Bone marrow (tissue), 2 donors: ENCODE results near the gene PTHLH.

Experiments used
- DNase-seq, 2 donors: peaks; one replicate each; lab custom pipeline; 2025; lab: John Stamatoyannopoulos, UW

PTHLH gene

DNA sequence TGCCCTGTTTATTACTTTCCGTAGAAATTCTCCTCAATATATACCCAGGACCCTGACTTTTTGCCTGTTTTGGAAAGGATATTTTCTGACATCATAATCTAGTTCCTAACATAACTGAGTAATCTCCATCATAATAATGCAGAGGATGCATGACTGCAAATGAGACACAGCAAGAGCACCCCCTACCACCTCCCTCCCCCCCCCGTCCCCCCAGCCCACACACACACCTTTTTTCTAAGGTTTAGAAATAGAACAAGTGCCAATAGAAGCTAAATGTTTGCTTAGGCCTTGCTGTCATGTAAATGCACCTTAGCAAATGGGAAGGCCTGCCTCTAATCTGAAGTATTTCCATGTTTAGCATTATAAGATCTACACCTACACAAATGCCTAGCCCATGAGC lies at the start of gene PTHLH:
Gene PTHLH, minus strand, starts transcription at position 13 of the 400 bp plus-strand sequence. CDS start 3,239 bp downstream, outside the sequence.
- no peak for DNase-seq

DNA sequence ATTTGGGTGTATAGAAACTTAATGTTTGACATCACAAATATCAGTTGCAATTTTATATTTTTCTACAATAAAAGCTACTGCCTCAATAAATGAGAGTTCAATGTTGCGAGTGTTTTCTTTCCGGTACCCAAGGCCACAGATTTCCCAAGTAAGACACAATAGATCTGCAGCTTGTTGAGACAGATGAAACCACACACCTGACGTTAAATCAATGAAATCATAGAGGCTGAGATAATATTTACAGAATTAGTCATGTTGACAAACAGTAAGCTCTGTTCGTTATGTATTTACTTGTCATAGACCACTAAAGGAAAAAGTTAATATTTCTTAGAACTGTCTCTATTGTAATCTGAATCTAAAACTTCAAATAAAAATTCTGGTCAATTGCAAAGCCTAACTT lies 49.2 kb upstream of the PTHLH start:
- no peak for DNase-seq

DNA sequence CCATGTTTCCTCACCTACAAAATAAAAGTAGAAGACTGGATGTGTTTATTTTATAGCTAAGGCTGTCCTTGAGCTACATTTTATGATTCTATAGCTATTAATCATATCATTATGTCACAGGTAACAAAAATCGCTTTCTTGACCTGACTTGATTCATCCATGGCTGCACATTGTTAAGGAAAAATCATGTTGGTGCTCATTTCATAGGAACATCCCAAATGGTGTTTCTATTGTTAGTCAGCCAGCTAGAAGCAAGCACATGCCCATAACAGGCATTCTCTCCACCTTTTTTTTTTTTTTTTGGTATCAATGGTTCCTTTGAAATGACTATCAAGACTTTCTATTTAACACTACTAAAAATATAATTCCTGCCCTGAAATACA lies 45.3 kb upstream of the PTHLH start:
- no peak for DNase-seq

DNA sequence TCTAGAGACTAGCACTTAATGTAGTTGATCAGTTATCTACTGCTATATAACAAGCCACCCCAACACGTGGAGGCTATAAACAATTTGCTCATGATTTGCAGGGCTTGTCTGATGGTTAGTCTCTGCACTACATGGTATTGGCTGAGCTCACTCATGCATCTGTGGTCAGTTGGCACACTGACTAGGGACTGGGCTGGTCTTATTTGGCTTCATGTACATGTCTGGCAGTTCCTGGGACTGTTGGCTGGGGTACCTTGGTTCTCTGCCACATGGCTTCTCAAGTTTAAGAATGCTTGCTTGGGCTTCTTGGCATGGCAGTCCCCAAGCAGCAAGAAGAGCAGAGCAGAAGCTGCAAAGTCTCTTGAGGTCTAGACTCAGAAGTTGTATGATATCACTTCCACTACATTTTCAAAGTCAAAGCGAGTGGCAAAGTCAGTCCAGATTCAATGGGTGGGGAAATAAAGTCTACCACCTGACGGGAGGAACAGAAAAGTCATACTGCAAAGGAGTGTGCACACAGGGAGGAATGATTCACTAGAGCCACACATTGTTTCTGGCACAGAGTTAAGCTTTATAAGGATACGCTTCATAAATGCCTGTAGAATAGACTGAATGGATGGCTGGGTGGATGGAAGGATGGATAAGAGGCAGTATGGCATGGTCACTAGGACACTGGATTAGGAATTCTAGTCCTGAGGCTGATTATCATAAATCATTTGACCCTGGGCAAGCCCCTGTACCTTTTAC lies 44.8 kb upstream of the PTHLH start:
- no peak for DNase-seq

DNA sequence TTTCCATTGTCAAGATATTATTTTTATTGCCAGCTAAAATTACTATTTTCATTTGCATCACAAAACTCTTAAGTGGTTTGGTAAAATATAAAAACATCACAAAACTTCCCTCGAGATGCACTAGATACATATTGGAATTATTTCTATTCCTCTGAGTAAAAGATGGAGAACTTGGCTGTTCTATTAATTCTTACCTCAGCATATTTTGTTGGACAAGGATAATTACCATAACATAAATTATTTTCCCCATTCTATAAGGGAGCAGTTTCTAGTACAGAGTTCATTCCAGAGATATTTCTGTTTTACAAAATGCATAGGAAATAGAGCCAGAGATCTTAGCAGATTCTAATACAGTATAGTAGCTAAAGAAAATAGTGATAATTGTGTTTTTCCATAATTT lies 42.6 kb upstream of the PTHLH start:
- no peak for DNase-seq

DNA sequence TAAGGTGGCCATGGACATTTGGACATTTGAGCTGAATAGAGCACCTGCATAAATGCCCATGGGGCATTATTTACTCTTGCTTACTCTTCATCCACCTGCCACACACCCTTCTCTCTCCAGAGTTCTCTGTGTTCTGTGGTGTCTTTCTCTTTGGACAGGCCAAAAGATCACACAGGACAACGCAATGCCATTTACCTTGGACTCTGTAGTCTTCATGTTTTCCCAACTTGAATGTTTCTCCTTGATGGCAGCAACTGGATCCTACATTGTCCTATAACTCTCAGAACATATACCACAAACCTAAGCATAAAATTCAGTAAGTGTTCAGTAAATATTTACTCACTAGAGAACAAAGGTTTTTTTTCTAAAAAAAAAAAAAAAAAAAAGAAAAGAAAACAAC lies 41.7 kb upstream of the PTHLH start:
- DNase-seq: no peak

DNA sequence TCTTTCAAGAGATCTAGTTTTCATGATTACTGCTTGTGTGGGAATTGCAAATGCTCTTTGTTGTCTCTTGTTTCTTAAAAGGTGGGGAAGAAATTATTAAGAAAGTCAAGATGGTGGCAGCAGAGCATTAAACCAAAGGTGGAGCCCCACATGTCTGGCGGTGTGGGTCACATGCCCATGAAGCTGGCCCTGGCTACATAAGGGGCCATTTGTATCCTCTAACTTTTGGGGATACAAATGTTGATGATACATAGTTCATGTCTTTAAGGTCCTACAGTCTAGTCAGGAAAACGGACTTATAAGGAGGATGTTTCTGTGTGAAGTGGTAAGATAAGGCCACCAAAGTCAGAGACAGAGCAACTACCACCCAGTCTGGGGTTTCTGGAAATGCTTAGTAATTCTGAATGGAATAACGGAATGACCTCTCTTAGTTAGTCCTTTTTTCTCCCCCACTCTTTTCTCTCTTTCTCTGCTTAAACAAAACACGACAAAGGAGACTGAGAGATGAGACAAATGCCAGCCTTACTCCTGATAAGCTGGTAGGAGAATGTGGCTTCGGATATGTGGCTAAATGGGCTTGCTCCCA lies 39.9 kb upstream of the PTHLH start:
- DNase-seq: no peak

DNA sequence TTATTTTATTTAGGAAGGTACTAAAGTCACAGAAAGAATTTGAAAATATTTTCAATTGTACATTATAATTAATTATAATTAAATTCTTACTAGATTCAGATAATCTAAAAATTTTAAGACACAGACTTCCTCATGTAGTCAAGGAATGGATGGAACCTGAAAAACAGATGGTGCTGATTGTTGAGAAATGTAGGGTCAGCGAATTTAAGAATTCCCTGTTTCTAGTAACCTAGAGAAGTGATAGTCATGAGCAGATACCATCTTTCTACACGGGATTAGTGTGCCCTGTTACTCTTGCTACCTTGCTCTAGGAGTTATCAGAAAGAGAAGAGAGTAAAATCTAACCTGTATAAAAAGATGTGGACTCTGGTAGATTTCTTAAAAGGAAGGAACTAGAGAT lies 37.5 kb upstream of the PTHLH start:
- no peak for DNase-seq

DNA sequence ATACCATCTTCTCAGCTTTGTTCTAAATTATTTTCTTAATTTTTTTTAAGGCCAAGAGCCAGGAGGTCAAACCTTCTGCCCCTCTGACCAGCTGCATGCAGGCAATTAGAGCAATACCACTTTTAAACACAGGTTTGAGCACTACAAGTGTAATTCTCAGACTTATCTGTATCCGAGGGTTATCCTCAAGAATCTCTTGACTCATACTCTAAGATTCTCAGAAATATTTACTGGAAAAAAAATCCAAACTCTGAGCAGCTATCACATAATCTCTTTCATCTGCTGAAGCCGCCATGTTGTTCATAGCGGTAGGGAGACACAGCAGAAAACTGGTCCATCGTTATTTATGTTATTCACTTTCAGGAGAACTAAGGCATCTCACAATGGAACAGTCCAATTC lies 27.4 kb upstream of the PTHLH start:
- no peak for DNase-seq

DNA sequence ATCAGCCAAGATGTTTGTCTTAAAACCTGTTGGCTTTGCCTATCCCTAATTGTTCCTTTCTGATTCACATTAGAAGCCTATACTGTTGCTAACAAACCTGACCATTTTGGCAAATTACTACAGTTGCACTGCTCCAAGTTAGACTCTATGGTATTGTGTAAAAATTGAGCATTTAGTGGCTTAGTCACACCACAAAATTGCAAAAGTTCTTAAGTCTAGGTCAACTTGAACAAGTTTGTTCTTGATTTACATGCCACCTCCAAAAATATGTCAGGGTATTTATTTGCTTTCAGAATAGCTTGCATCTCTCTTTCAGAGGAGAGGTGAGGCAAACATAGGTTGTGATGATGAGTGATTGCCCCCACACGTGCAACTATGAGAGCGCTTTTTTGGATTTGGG lies 27.0 kb upstream of the PTHLH start:
- no peak for DNase-seq

DNA sequence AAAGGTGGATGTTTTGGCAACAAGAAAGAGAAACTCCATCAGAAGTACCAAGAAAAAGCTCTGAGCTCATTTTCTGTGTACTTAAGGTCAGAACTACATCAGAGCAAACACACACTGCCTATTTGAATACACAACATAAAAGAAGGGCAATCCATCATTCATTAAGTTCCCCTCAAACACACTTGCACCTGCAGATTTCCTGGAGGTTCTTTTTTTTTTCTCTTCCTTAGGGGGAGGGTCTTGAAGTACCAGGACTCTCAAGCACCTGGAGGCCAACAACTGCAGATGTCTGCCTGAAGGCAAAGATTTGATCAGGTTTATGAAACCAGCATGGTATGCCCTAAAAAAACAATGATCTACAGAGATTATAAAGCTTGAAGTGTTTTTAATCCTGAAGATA lies 26.1 kb upstream of the PTHLH start:
- DNase-seq: no peak

DNA sequence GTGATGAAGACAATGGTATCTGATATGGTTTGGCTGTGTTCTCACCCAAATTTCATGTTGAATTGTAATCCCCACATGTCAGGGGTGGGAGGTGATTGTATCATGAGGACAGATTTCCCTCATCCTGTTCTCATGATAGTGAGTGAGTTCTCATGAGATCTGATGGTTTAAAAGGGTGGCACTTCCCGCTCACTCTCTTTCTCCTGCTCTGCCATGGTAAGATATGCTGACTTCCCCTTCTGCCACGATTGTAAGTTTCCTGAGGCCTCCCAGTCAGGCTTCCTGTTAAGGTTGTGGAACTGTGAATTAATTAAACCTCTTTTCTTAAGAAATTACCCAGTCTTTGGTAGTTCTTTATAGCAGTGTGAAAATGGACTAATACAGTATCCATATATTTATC lies 25.6 kb upstream of the PTHLH start:
- DNase-seq: no peak

DNA sequence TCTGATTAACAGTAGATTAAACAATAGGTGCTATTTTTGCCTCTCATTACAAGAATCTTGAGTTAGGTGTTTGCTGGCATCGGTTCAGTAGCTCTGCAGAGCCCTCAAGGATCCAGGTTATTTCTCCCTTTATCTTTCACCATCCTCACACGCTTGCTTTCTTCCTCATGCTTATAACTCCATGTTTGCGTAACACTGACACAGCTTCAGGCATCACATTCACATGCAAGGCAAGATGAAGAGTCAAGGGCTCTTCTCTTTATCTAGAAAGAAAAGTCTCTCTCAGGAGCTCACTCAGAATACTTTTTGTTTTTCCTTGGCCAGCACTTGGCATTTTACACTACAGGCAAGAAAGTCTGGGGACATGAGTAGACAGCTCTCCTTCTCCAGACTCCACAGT lies 24.2 kb upstream of the PTHLH start:
- no peak for DNase-seq

DNA sequence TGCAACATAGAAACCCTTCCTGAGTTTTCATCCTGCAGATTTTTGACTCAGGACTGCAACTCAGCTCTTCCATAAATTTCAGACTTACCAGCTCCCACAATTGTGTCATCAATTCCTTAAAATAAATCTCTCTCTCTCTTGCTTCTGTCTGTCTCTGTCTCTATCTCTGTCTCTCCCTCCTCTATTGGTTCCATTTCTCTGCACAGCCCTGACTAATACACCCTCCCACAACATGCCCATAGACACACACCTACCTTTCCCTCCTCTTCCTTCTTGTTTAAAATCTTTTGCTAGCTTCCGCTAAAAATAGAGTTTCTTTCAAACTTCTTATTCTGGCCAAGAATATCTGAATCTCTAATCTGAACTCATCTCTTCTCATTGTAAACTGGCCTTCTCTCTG lies 22.9 kb upstream of the PTHLH start:
- no peak for DNase-seq

DNA sequence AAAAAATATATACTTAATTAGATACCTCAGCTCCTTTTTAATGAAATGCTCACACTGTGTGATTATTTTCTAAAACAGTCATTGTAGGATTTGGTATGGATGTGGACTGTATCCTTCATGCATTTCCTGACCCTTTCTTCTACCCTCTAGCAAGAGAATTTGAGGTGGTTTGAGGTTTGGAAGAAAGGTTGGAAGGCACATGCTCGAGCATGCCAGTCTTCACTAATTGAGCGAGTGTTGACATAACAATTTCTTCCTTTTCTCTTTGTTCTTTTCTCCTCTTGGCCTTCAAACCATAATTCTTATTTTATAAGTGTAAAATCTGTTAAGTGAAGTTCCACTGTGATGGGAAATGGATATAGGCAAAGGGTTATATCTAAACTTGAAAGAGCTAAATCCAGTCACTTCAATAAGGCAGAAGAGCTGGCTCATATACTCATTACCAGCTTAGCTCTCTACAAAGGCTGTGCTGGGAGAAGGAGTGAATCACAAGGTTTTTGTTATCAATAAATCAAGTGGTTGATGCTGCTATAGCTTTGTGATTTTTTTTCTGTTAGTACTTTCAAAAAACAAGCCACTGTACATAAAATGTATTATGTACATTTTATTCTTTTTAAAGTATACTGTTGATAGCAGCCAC lies 16.2 kb upstream of the PTHLH start:
- no peak for DNase-seq

DNA sequence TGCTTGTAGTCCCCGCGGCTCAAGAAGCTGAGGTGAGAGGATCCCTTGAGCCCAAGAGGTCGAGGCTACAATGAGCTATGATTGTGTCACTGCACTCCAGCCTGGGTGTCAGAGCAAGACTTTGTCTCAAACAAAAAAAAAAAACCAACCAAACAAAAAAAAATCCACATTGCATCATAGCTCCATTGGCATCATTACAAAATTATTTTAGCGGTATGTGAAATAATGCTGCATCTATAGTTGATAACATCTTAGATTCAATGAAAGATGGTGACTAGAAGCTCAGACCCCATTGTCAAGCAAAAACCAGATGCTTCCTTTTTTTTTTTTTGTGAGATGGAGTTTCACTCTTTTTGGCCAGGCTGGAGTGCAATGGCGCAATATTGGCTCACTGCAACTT lies 14.8 kb upstream of the PTHLH start:
- DNase-seq: peak in 1 of 2 donors; percentile 7

DNA sequence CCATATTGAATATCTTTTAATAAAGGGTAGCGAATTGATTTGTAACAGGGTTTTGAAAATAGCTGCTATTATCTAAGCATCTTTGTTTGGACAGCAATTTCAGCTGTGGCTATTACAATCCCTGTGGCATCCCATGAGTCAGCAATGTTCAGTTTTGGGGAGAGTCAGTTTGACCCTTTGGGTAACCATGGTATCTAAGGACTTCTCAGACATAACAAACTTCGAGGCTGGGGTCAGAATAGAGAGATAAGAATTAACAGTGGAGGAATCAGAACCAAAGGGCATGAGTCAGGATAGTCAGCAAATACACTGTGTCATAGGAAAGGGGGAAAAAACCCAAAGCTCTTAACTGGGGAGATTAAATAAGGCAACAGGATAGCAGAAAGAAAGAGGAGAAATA lies 11.7 kb upstream of the PTHLH start:
- no peak for DNase-seq

DNA sequence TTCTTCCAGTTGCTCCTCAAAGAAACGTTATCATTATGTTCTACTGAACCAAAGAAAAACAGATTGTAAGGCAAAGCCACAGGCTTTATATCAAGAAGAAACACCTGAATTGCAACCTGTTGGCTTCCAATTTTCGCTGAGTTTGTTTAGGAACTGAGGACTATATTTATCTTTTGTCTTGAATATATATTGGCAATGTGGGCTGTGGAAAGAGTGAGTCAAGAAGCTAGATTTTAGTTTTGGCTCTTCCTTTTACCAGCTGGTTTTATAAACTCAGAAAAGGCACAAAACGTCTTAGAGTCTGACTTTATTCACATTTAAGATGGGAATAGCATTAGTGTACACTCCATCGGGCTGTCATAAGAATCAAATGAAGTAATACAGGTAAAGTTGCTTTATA lies 10.4 kb upstream of the PTHLH start:
- no peak for DNase-seq

DNA sequence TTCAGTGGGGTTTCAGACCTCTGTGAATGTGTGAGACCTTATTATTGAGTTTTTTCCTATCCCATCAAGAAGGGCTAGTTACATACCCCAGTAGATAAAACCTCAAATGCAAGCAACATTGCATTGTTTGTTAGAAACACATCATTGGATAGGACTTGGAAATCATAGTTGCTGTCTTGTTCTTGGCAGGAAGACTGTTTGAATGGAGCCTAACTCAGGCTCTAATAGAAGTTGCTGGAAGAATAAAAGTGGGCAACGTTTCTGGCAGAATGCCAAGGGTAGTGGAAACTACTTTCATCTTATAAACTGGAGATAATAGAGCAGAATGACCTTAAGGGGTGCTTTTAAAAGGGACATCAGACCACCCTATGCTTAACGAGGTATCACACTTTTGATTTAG lies 9.9 kb upstream of the PTHLH start:
- no peak for DNase-seq

DNA sequence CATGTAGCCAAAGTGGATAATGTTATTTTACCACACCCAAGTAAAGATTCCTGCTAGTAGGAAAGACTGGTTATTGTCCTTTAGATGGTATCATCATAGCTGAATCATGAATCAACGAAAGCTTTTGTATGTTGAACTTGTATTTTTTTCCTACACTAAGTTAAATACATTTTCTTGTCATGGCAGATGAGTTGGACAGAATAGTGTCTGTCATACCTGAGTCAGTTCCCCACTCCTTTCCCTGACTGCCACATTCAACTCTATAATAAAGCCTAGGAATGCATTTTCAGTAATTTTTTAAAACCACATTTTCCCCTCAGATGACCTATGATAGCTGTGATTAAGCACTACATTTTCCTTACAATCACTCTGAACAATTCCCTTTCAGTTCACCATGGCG lies 9.3 kb upstream of the PTHLH start:
- no peak for DNase-seq

DNA sequence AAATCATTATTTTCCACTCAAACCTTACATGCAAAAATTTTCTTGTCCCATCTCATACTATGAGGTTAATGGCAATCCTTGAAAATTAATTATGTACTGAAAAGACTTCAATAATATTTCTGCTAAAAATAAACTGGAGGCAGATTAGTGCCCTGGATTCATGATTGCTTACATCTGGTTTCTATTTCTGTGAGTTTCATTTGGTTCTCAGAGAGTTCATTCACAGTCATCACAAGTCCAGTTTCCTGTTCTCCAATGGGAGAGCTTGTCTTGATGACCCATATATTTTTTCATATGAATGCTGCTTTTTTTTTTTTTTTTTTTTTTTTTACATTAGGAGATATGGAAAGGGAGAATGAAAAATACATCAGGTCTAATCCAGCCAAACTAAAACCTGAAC lies 6.6 kb upstream of the PTHLH start:
- no peak for DNase-seq

DNA sequence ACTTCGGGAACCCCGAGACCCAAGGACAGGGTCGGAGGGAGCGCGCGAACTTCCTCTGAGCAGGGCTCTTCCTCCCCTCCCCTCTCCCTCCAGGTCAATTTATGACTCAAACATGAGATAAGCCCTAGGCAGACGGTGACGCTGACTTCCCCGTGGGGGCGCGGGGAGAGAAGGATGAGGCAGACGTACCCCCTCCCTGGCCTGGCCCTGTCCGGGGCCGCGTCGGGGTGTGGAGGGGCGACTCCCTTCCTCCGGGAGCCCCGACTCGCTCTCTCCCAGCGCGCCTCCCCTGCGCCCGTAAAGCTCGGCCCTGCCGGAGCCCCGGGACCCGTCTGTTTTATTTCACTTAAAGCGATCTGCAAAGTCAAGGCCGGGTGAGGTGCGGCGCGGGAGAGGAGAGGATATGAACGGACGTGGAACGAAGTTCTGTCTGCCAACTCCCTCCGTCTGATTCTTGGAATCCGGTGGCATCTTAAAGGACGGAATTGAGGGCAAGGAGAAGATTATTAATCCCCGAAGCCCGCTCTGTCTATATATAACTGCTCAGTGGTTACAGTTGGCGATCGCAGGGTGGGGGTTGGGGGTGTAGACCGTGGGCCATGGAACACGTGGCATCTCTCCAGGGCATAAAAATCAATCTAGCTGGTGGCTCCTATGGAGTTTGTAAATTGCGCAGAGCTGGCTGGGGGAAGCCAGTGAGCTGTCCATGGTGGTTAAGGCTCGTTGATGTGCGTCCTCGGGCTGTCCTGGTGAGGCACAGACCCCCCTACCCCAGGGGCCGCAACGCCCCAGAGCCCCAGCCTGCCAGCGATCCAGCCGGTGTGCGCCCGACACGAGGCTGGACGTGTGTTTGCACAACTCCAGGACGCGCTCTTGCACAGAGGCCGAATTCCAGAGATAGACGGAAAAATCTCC lies 2.9 kb upstream of the PTHLH start:
- DNase-seq: peak in 1 of 2 donors; percentile 15
